GM23248 (cell line): Measurements from ENCODE around the gene CDH16. TPM values are rescaled to one million over a fixed set of nuclear protein-coding genes. Genes with fewer than 3 reads are reported as not detected.

Experiments used
- DNase-seq: peaks from one replicate; pipeline ENCODE4 v3.0.0-alpha.2; 2015
- H2AFZ ChIP-seq: fragments of 200-600 bp; sonication (generic); 2 replicates; pipeline ENCODE4 v1.6.1; 2016; ENCODE audit warnings: antibody characterized with exemption
- H3F3A ChIP-seq: fragments of 200-600 bp; sonication (generic); 2 replicates; pipeline ENCODE4 v1.6.1; 2016; ENCODE audit warnings: mild to moderate bottlenecking, antibody characterized with exemption, mixed run types; ENCODE audit not compliant: insufficient read depth
- H3K27ac ChIP-seq: fragments of 200-600 bp; sonication (generic); 2 replicates; pipeline ENCODE4 v1.5.1; 2016; ENCODE audit warnings: mild to moderate bottlenecking
- H3K27me3 ChIP-seq: fragments of 200-600 bp; sonication (generic); replicated peaks from 2 replicates; pipeline ENCODE4 v1.6.1; 2016; ENCODE audit warnings: mild to moderate bottlenecking; ENCODE audit not compliant: insufficient read depth
- H3K36me3 ChIP-seq: fragments of 200-600 bp; sonication (generic); 2 replicates; pipeline ENCODE4 v1.6.1; 2016; ENCODE audit warnings: low read depth, mild to moderate bottlenecking
- H3K4me1 ChIP-seq: fragments of 200-600 bp; sonication (generic); 2 replicates; pipeline ENCODE4 v1.6.1; 2016; ENCODE audit warnings: mild to moderate bottlenecking; ENCODE audit not compliant: insufficient read depth
- H3K4me2 ChIP-seq: fragments of 200-600 bp; sonication (generic); one replicate; pipeline ENCODE4 v1.6.1; 2016; ENCODE audit warnings: mild to moderate bottlenecking; ENCODE audit not compliant: unreplicated experiment
- H3K4me3 ChIP-seq: fragments of 200-600 bp; sonication (generic); 2 replicates; pipeline ENCODE4 v1.5.1; 2016; ENCODE audit warnings: mild to moderate bottlenecking
- H3K79me2 ChIP-seq: fragments of 200-600 bp; sonication (generic); 2 replicates; pipeline ENCODE4 v1.6.1; 2016; ENCODE audit warnings: mild to moderate bottlenecking; ENCODE audit not compliant: insufficient read depth
- H3K9ac ChIP-seq: fragments of 200-600 bp; sonication (generic); 2 replicates; pipeline ENCODE4 v1.6.1; 2016; ENCODE audit warnings: mild to moderate bottlenecking
- H3K9me2 ChIP-seq: fragments of 200-600 bp; sonication (generic); 2 replicates; pipeline ENCODE4 v1.6.1; 2016; ENCODE audit warnings: mixed run types, mild to moderate bottlenecking, moderate library complexity; ENCODE audit not compliant: insufficient read depth
- H3K9me3 ChIP-seq: fragments of 200-600 bp; sonication (generic); one replicate; pipeline ENCODE4 v1.6.1; 2017; ENCODE audit warnings: low read depth
- H4K20me1 ChIP-seq: fragments of 200-600 bp; sonication (generic); 2 replicates; pipeline ENCODE4 v1.6.0; 2016; ENCODE audit not compliant: insufficient read depth
- EZH2 ChIP-seq: fragments of 200-600 bp; sonication (generic); IDR thresholded peaks from 2 replicates; pipeline ENCODE4 v1.6.1; 2018; ENCODE audit warnings: antibody characterized with exemption, mild to moderate bottlenecking; ENCODE audit not compliant: insufficient read depth, poor library complexity, severe bottlenecking
- EZH2phosphoT487 ChIP-seq: fragments of 200-600 bp; sonication (generic); IDR thresholded peaks from 2 replicates; pipeline ENCODE4 v1.6.1; 2018; ENCODE audit warnings: antibody characterized with exemption, moderate library complexity, mild to moderate bottlenecking, low read depth; ENCODE audit not compliant: insufficient read depth
- WGBS, 2 experiments: methylation state at CpG; one replicate each; pipeline ENCODE4 v1.1.6; 2015 to 2017; ENCODE audit warnings: low lambda C conversion rate in 2 of 2, low coverage in 1 of 2; ENCODE audit errors: missing lambda C conversion rate in 2 of 2; 5-methylcytosine and 5-hydroxymethylcytosine counted together
- in situ Hi-C: fragments of 300-500 bp; cut with MboI; formaldehyde crosslinking; loops from 2 replicates; pipeline ENCODE4 v1.15.0; 2020
- polyA plus RNA-seq: library from polyadenylated mRNA; unstranded; fragments of >200 nt; fragmentation: Nextera tagmentation; extraction: Ambion mirVana; gene quantifications from 2 replicates; pipeline ENCODE4 v1.2.1, GENCODE V29; 2016
- total RNA-seq: library from RNA; depleted of rRNA; stranded (reverse); fragments of >200 nt; shearing (Covaris generic); gene quantifications from 2 replicates; pipeline ENCODE4 v1.2.3, GENCODE V29; 2014

Gene CDH16
- total and polyA plus RNA-seq, 2 experiments from 2014 or later, result not detected

- H3K36me3 ChIP-seq, result no peaks in the 10 kb centered on the region
- H2AFZ ChIP-seq, result no peak overlapping the region
- H3K79me2 ChIP-seq, result no peaks in the 10 kb centered on the region
- peak overlapping the region; percentile 57 for H3K4me2 ChIP-seq
- peaks cover 10% of the 10 kb centered on the region for H3K27me3 ChIP-seq
- H3K9ac ChIP-seq, result peak overlapping the region; percentile 62
- DNase-seq, result peak; percentile 26
- in situ Hi-C loops, result no loop called here
- no peaks in the 10 kb centered on the region for H4K20me1 ChIP-seq
- WGBS, 2 experiments, result 64 to 79% methylated on average over 5 of the region's 5 CpGs
- no peak overlapping the region for H3K4me3 ChIP-seq
- no peaks in the 10 kb centered on the region for H3K9me2 ChIP-seq
- peaks cover 26% of the 10 kb centered on the region for H3K4me1 ChIP-seq
- H3K9me3 ChIP-seq, result no peaks in the 10 kb centered on the region
- H3F3A ChIP-seq, result peaks cover 30% of the 10 kb centered on the region
- peak overlapping the region; percentile 74 for H3K27ac ChIP-seq
- TF ChIP-seq EZH2phosphoT487 (no peak), EZH2 (no peak)
Measured at GRCh38 chr16:66926171-66926947, 7.7 kb upstream of the CDH16 start.

- Histone ChIP-seq H3F3A (peaks cover 30% of the 10 kb centered on the region), H3K4me3 (peak within 1 kb of the TSS; percentile 51), H3K9ac (peak within 1 kb of the TSS; percentile 62), H3K4me1 (peaks cover 26% of the 10 kb centered on the region), H2AFZ (peak within 1 kb of the TSS; percentile 47; the same call in 1 of the 2 replicates), H3K79me2 (no peaks in the 10 kb centered on the region), H3K9me3 (no peaks in the 10 kb centered on the region), H3K9me2 (no peaks in the 10 kb centered on the region), H3K27ac (peak within 1 kb of the TSS; percentile 74; the same call in 1 of the 2 replicates), H3K36me3 (no peaks in the 10 kb centered on the region), H3K4me2 (peak within 1 kb of the TSS; percentile 61), H3K27me3 (peaks cover 18% of the 10 kb centered on the region), H4K20me1 (no peaks in the 10 kb centered on the region)
- 9 to 14% methylated on average over 27 to 41 of the region's 42 CpGs for WGBS, 2 experiments
- peak; percentile 54 for DNase-seq
- in situ Hi-C loops, result no loop called here
- TF ChIP-seq EZH2phosphoT487 (peak; percentile 48), EZH2 (peak; percentile 72)
Measured at GRCh38 chr16:66925322-66925840, 6.7 kb upstream of the CDH16 start, which contains the start of gene RRAD. TSS of gene RRAD (minus strand) at chr16:66925535. CDS start at chr16:66925179, 356 bp downstream.

- H3K9ac ChIP-seq, result peak overlapping the region; percentile 47
- peaks cover 30% of the 10 kb centered on the region for H3F3A ChIP-seq
- H3K4me1 ChIP-seq, result peaks cover 26% of the 10 kb centered on the region
- H4K20me1 ChIP-seq, result no peaks in the 10 kb centered on the region
- peak; percentile 63 for DNase-seq
- peak overlapping the region; percentile 61 for H3K4me2 ChIP-seq
- H3K4me3 ChIP-seq, result peak overlapping the region; percentile 51
- H3K27ac ChIP-seq, result no peak overlapping the region
- H3K27me3 ChIP-seq, result peaks cover 18% of the 10 kb centered on the region
- WGBS, 2 experiments, result 12 to 21% methylated on average over 34 to 52 of the region's 72 CpGs
- no peaks in the 10 kb centered on the region for H3K79me2 ChIP-seq
- no peaks in the 10 kb centered on the region for H3K9me3 ChIP-seq
- in situ Hi-C loops, result no loop called here
- no peaks in the 10 kb centered on the region for H3K9me2 ChIP-seq
- peak overlapping the region; percentile 47; the same call in 1 of the 2 replicates for H2AFZ ChIP-seq
- TF ChIP-seq EZH2phosphoT487 (no peak), EZH2 (no peak)
- H3K36me3 ChIP-seq, result no peaks in the 10 kb centered on the region
Measured at GRCh38 chr16:66924527-66925321, 6.0 kb upstream of the CDH16 start.

GRCh38 chr16:66923866-66924265, 5.2 kb upstream of the CDH16 start:
- no peak overlapping the region for H3K9ac ChIP-seq
- no peaks in the 10 kb centered on the region for H3K9me2 ChIP-seq
- H3K9me3 ChIP-seq, result no peaks in the 10 kb centered on the region
- H3K4me1 ChIP-seq, result peaks cover 26% of the 10 kb centered on the region
- DNase-seq, result no peak
- H3K4me3 ChIP-seq, result no peak overlapping the region
- H3K79me2 ChIP-seq, result no peaks in the 10 kb centered on the region
- H3K36me3 ChIP-seq, result no peaks in the 10 kb centered on the region
- 84 to 91% methylated on average over 3 of the region's 3 CpGs for WGBS, 2 experiments
- in situ Hi-C loops, result no loop called here
- TF ChIP-seq EZH2, result no peak
- TF ChIP-seq EZH2phosphoT487, result no peak
- no peaks in the 10 kb centered on the region for H4K20me1 ChIP-seq
- H3K4me2 ChIP-seq, result no peak overlapping the region
- peaks cover 22% of the 10 kb centered on the region for H3F3A ChIP-seq
- H2AFZ ChIP-seq, result no peak overlapping the region
- no peak overlapping the region for H3K27ac ChIP-seq
- H3K27me3 ChIP-seq, result peaks cover 27% of the 10 kb centered on the region
